Osteoblast (primary cell): ENCODE results near the gene CACNA1E. TPM values are rescaled to one million over a fixed set of nuclear protein-coding genes. Genes with fewer than 3 reads are reported as not detected.

Experiments used
- DNase-seq: peaks from one replicate; pipeline ENCODE4 v3.0.0; 2011; ENCODE audit warnings: low spot score, mixed read lengths; ENCODE audit not compliant: insufficient read length; ENCODE audit errors: missing footprints
- H2AFZ ChIP-seq: 2 replicates; pipeline ENCODE4 v1.6.0; 2011; ENCODE audit warnings: mild to moderate bottlenecking, low read length
- H3K27ac ChIP-seq: 2 replicates; pipeline ENCODE4 v1.5.1; 2011; ENCODE audit warnings: mild to moderate bottlenecking, low read depth, low read length, moderate library complexity
- H3K27me3 ChIP-seq: 2 replicates; pipeline ENCODE4 v1.6.0; 2012; ENCODE audit warnings: mild to moderate bottlenecking, control low read depth, inconsistent platforms, low read length, moderate library complexity; ENCODE audit not compliant: insufficient read depth
- H3K36me3 ChIP-seq: 2 replicates; pipeline ENCODE4 v1.5.1; 2011; ENCODE audit warnings: mild to moderate bottlenecking, low read length, control low read depth, moderate library complexity; ENCODE audit not compliant: insufficient read depth
- H3K4me1 ChIP-seq: 2 replicates; pipeline ENCODE4 v1.5.1; 2011; ENCODE audit warnings: mild to moderate bottlenecking, low read length, control low read depth, moderate library complexity; ENCODE audit not compliant: insufficient read depth
- H3K4me2 ChIP-seq: 2 replicates; pipeline ENCODE4 v1.6.0; 2011; ENCODE audit warnings: mild to moderate bottlenecking, low read length; ENCODE audit not compliant: insufficient read depth
- H3K4me3 ChIP-seq: fragments of 200-600 bp; sonication (generic); 3 replicates; pipeline ENCODE4 v1.5.1; 2012; ENCODE audit warnings: mild to moderate bottlenecking, low read length, inconsistent platforms; ENCODE audit not compliant: insufficient read depth
- H3K79me2 ChIP-seq: 2 replicates; pipeline ENCODE4 v1.6.0; 2012; ENCODE audit warnings: mild to moderate bottlenecking, low read length, control low read depth, inconsistent platforms; ENCODE audit not compliant: insufficient read depth
- H3K9me3 ChIP-seq: 2 replicates; pipeline ENCODE4 v1.5.1; 2011; ENCODE audit warnings: low read depth, low read length, control low read depth
- H4K20me1 ChIP-seq: 2 replicates; pipeline ENCODE4 v1.6.0; 2012; ENCODE audit warnings: mild to moderate bottlenecking, low read length, control low read depth; ENCODE audit not compliant: insufficient read depth
- total RNA-seq: library from RNA; depleted of rRNA; stranded (reverse); fragments of >200 nt; gene quantifications from 2 replicates; pipeline ENCODE4 v1.2.3, GENCODE V29; 2012
- TF ChIP-seq, protein P1 (sequence below): IDR thresholded peaks from 2 replicates; pipeline ENCODE4 v1.5.1; 2011; ENCODE audit warnings: mild to moderate bottlenecking, low read depth, low read length, moderate library complexity; ENCODE audit errors: extremely low read depth

Gene CACNA1E
- total RNA-seq, 1 donor = under 0.01 TPM

DNA sequence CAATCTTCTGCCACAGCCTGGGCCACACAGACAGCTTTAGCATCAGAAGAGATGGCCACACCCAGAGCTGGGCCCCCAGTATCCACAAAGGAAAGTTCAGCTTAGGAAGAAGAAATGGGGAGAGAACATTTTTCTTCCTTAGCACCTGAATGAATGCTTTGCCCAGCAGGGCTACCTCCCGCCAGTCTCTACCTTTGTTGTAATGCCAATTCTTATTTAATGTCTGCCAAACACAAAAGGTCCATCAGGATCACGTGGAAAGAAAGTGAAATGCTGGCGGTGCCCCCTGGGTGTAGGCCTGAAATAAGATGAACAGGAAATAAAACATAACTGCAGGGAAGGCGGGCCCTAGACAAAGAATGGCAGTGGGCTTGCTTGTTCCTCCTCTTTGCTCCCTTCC lies 125.6 kb downstream of the CACNA1E start:
- Histone ChIP-seq H3K36me3 (no peaks in the 10 kb centered on the region), H3K4me3 (no peak overlapping the region), H3K9me3 (no peaks in the 10 kb centered on the region), H3K27me3 (no peaks in the 10 kb centered on the region), H3K27ac (no peak overlapping the region), H3K4me2 (no peak overlapping the region), H4K20me1 (no peaks in the 10 kb centered on the region), H3K4me1 (no peaks in the 10 kb centered on the region), H2AFZ (no peak overlapping the region), H3K79me2 (no peaks in the 10 kb centered on the region)
- TF ChIP-seq, protein P1, sequence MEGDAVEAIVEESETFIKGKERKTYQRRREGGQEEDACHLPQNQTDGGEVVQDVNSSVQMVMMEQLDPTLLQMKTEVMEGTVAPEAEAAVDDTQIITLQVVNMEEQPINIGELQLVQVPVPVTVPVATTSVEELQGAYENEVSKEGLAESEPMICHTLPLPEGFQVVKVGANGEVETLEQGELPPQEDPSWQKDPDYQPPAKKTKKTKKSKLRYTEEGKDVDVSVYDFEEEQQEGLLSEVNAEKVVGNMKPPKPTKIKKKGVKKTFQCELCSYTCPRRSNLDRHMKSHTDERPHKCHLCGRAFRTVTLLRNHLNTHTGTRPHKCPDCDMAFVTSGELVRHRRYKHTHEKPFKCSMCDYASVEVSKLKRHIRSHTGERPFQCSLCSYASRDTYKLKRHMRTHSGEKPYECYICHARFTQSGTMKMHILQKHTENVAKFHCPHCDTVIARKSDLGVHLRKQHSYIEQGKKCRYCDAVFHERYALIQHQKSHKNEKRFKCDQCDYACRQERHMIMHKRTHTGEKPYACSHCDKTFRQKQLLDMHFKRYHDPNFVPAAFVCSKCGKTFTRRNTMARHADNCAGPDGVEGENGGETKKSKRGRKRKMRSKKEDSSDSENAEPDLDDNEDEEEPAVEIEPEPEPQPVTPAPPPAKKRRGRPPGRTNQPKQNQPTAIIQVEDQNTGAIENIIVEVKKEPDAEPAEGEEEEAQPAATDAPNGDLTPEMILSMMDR = no peak
- no peak for DNase-seq

DNA sequence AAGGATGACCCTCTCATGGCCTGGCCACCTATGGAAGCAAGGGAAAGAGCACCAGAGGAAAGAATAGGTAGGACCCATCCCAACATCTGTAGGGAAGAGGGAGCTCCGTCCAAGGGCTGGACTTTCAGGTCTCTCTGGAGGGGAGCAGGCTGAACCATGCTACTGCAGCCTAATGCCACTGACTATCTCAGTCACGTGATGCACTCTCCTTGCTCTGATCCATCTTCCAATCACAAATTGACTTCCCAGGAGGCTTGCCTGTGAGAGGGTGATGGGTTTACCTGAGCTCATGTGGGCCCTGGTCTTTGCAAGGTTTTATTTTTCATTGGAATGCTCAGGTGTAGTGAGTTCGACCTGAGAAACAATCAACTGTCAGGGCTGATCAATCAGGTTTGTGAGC lies 128.8 kb downstream of the CACNA1E start:
- no peak for DNase-seq
- TF ChIP-seq, protein P1 = no peak
- no peak overlapping the region for H3K4me2 ChIP-seq
- H3K9me3 ChIP-seq = no peaks in the 10 kb centered on the region
- H3K79me2 ChIP-seq = no peaks in the 10 kb centered on the region
- no peaks in the 10 kb centered on the region for H3K36me3 ChIP-seq
- no peak overlapping the region for H3K27ac ChIP-seq
- no peak overlapping the region for H3K4me3 ChIP-seq
- H3K27me3 ChIP-seq = no peaks in the 10 kb centered on the region
- H2AFZ ChIP-seq = no peak overlapping the region
- H3K4me1 ChIP-seq = no peaks in the 10 kb centered on the region
- no peaks in the 10 kb centered on the region for H4K20me1 ChIP-seq

DNA sequence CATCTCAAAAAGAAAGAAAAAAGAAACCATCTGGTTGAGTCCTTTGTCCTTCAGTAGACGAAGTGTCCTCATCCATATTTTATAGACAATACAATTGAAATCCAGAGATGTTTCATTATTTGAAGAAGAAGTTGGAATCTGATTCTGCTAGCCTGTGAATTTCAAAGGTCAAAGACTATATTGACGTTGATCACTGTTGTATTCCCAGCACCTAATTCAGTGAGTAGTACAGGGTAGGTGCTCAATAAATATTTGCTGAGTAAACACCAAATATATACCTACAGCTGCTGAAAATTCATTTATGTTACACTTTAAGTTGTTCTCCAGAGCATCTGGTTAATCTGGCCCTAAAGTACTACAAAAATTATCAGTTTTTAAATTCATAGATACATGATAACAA lies 135.2 kb downstream of the CACNA1E start:
- no peaks in the 10 kb centered on the region for H3K36me3 ChIP-seq
- no peak overlapping the region for H2AFZ ChIP-seq
- H3K79me2 ChIP-seq = no peaks in the 10 kb centered on the region
- H3K4me3 ChIP-seq = no peak overlapping the region
- H3K27me3 ChIP-seq = no peaks in the 10 kb centered on the region
- H4K20me1 ChIP-seq = no peaks in the 10 kb centered on the region
- no peak overlapping the region for H3K4me2 ChIP-seq
- no peaks in the 10 kb centered on the region for H3K4me1 ChIP-seq
- H3K9me3 ChIP-seq = no peaks in the 10 kb centered on the region
- no peak for DNase-seq
- H3K27ac ChIP-seq = no peak overlapping the region
- TF ChIP-seq, protein P1 = no peak

DNA sequence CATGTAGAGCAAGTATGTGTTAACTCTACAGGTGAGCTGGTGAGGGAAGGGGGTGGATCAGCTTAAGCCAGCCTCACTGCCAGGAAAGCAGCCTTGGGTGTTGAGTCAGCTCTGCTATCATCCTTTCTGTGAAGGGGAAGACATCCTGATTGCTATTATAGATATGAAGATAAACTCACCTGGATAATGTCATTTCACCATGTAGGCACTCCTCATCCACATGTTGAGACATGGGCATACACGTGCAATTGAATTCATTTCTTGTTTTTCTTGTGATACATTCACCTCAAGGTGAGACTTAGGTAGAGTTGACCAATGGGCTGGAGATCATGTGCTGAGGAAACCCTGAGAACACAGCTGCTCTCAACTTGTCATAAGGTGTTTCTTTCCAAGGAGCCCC lies 136.9 kb downstream of the CACNA1E start:
- no peaks in the 10 kb centered on the region for H3K79me2 ChIP-seq
- no peaks in the 10 kb centered on the region for H3K27me3 ChIP-seq
- DNase-seq = no peak
- no peaks in the 10 kb centered on the region for H3K4me1 ChIP-seq
- H3K36me3 ChIP-seq = no peaks in the 10 kb centered on the region
- no peak overlapping the region for H3K4me3 ChIP-seq
- no peak overlapping the region for H2AFZ ChIP-seq
- no peak overlapping the region for H3K4me2 ChIP-seq
- no peaks in the 10 kb centered on the region for H3K9me3 ChIP-seq
- no peak overlapping the region for H3K27ac ChIP-seq
- TF ChIP-seq, protein P1 = no peak
- no peaks in the 10 kb centered on the region for H4K20me1 ChIP-seq
